Skeletal muscle cell (primary cell): ENCODE data around the gene UCKL1.
A peak's percentile ranks its signal among the peaks of the same experiment; 100 is the strongest.
"Not testable (repeated sequence)": the region's sequence is repeated elsewhere in the genome, so short reads cannot be mapped to it uniquely, and the experiment has no call there.

Experiments
- DNase-seq: peaks from one replicate; pipeline ENCODE4 v3.0.0-alpha.2; 2010; ENCODE audit warnings: low read depth
- H3K4me3 ChIP-seq: 2 replicates; pipeline ENCODE4 v1.5.1; 2011; ENCODE audit warnings: low read depth, mild to moderate bottlenecking, control low read depth, low read length, moderate library complexity

The UCKL1 gene

DNA sequence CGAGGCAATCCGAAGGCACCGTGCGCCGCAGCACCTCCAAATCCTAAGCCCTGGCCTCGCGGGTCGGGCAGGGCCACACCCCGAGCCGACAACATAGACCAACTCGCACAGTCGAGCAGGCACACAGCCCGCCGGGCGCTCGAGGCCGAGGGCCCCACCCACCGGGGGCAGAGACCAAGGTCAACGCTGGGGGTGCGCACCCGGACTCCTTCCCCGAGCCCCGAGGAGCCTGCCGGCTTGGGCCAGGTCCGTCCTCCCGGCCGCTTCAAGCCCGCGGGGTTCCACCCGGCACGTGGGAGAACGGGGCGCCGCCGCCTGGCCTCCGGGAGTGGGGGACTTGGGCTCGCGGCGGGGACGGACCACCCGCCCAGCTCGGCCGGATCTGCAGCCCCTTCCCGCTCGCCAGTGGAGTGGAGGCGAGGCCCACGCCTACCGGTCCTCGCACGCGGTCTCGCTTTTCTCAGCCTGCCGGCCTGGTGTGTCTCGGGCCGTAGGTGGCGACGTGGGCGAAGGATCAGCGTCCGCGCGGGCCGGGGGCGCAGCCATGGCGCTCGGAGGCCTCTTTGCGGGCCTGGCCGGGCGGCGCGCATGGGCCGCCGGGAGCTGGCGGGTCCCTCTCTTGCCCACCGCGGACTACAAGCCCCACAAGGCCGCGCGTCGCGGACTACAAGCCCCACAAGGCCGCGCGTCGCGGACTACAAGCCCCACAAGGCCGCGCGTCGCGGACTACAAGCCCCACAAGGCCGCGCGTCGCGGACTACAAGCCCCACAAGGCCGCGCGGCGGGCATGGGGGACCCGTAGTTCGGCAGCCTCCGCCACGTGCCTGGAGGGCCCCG, at the start of gene UCKL1:
UCKL1 (minus strand) TSS at position 590 of the 837 bp plus-strand sequence; CDS start at position 546, 44 bp downstream.
- peak; percentile 76 for DNase-seq
- peak within 1 kb of the TSS; percentile 93 for H3K4me3 ChIP-seq

DNA sequence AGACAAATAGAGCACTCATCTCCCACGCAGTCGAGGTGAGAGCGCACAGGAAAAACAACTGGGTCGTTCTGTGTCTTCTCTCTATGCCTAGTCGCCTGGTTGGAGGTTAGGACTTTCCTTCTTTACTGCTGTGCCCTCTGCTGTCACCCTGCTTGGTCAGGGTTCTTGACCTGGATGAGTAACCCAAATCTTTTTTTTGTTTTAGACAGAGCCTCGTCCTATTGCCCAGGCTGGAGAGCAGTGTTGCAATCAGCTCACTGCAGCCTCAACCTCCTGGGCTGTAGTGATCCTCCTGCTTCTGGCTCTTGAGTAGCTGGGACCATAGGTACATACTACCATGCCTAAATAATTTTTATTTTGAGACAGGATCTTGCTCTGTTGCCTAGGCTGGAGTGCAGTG, 49.2 kb upstream of the UCKL1 start:
- H3K4me3 ChIP-seq, result no peak overlapping the region
- DNase-seq, result no peak

DNA sequence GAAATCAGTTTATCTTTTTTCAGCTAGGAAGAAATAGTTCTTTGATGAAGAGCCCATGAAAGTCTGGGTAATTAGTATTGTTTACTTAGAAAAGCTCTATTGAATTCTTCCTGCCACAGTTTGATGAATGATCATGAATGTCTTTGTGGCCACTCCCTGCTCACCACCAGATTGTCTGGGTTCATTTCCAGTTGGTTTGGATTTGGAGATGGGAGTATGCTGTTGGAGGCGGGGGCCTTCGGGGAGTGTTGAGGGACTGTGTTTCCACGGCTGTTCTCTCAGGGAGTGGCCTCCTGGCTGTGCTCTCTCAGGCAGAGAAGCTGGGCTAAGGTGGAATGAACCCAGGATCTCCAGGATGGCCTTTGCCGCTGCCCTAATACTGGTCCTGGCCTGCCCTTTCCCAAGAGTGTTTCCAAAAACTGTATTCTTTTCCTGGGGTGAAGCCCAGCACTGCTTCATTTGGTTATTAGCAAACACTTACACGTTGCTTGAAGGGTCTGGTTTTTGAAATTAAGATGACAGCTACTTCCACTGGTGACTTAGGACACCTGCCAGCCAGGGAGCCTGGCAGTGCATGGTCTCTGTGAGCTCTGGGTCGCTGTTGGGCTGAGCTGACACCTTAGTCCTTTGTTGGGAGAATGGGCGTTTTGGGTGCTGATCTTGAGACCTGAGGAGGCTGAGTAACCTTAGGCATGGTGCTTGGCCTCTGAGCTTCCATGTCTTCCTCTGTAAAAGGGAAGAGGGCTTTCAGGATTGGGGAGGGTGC, 47.9 kb upstream of the UCKL1 start:
- no peak overlapping the region for H3K4me3 ChIP-seq
- DNase-seq, result no peak

DNA sequence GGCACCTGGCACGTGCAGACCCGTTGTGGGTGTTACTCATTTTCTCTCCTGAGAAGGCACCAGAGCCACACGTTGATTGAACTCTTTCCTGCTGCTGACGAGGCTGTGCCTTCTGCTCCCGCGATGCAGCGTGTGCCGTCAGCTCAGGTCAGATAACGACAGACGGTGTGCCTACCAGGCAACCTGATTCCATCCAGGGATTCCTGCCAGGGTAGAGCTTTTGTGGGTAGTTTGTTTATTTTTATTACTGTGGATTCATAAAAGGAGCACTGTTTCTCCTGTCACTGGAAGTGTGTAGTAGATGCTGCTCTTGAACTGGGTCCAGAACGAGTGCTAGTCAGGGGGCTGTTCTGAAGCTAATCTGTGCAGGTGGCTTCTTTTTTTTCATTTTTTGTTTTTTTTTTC, 45.4 kb upstream of the UCKL1 start:
- no peak overlapping the region for H3K4me3 ChIP-seq
- no peak for DNase-seq

DNA sequence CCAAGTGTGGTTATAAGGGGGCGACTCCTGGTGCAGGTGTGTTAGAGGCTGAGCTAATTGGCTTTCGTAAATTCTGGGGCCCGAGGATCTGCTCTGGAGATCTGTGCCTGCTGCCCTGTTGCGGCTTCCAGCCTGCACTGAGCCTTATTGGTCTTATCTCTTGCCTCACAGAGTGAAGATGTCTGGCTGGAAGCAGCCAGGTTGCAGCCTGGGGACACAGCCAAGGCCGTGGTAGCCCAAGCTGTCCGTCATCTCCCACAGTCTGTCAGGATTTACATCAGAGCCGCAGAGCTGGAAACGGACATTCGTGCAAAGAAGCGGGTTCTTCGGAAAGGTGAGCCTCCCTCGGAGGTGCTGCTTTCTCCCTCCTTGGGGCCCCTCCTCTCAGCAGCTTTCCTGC, 44.7 kb upstream of the UCKL1 start:
- DNase-seq, result no peak
- no peak overlapping the region for H3K4me3 ChIP-seq

DNA sequence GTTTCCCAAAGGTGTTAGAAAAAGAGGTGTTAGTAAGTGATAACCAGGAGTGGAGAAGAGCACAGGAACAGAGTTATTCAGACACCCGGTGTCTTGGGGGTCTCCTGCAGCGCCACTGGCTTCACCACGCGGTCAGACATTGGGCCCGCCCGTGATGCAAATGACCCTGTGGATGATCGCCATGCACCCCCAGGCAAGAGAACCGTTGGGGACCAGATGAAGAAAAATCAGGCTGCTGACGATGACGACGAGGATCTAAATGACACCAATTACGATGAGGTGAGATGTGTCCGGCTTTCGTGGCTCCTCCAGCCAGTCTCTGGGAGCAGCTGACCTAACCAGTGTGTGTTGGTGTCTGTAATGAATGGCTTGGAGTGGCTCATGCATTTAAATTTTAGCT, 26.7 kb upstream of the UCKL1 start:
- no peak overlapping the region for H3K4me3 ChIP-seq
- DNase-seq, result no peak

DNA sequence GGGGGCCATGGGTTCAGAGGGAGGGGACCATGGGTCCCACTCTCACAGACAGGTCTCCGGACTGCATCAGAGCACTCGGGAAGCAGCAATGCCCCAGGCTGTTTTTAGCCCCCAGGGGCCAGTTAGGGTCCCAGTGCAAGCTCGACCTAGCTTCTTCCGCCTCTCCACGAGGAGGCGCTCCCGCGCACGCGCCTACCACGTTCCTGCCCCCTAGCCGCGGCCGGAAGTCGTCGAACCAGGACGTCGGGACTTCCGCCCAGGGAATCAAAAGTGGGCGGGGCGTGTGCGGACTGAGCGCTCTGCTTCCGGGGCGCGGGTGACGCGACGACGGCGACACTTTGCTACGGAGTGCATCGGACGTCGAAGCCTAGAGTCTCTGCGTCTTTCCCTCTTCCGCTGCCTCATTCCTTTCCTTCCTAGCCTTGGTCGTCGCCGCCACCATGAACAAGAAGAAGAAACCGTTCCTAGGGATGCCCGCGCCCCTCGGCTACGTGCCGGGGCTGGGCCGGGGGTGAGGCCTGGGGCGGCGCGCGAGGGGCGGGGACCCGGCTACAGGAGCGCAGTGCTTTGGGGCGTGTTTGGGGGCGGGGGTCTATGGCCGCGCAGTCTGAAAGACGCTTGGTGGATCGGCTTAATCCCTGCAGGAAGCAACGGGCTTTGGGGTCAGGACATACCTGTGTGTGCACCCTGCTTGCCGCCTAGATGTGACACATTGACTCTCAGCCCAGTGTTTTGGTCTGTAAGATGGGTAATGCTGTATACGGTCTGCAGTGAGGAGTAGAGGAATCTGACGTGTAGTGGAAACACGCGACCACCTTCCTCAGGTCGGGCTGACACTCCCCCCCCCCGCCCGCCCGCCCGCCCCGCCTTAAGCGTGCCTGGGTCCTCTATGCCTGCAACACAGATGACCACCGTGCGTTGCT, 24.9 kb upstream of the UCKL1 start, which contains the start of gene PRPF6:
PRPF6 (plus strand) TSS at position 327 of the 923 bp plus-strand sequence; CDS start at position 441, 114 bp downstream.
- DNase-seq, result peak; percentile 81

DNA sequence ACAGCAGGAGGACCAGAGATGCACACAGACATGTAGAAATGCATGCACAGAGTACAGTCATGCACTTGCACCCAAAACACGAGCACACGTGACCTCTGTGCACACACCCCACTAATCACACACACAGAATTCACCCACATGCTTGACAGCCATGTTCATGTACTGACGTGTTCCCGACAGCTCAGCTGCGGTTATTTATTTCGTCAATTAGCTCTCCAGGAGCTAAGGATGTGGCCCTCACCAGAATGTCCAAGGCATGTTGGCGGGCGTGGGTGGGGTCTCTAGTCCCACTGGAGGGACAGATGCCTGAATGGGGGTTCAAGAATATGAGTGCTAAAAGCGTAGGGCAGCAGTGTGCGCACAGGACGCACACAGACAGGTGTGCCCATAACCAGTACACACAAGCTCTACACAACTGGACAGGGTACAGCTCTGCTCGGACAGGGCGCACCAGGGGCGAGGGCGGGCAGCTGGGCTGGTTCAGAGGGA, 24.1 kb upstream of the UCKL1 start:
- DNase-seq, result no peak
- peak overlapping the region; percentile 92 for H3K4me3 ChIP-seq

More for the DNA sequence above, 24.9 kb upstream of the UCKL1 start, which contains the start of gene PRPF6:
- H3K4me3 ChIP-seq, result peak within 1 kb of the TSS; percentile 92

DNA sequence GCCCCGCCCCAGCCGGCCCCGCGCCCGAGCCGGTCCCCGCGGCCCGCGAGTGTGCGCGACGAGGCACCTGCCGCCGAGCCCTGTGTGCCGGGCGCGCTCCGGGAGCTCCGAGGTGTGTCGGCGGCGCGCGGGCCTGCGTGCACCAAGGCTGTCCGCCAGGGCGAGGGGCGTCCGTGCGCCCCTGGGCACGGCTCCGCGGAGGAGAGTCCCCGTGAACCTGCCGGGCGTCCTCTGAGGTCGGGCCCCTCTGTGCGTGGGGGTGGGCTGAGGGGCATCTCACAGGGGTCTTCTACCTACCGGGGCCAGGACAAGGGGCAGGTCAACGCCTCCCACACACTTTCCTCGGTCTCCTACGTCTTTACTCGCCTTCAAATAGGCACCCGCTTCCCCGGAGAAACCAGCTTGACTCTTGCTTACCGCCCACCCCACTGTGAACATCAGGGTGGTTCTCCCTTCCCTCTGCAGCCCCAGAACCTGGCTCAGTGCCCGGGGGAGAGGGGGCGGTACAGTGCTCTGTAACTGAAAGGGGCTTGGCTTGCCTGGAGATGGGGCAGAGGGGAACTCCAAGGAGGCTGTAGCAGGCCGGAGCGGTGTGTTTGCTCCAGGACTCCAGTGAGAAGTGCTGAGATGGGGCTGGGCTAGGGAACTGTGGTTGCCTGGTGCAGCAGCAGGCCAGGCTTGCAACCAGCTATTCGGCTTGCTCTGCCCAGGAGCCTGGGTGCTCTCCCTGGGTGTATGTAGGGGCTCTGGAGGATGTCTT, 23.5 kb upstream of the UCKL1 start, which contains the start of gene SAMD10:
SAMD10 (minus strand) TSS at position 86 of the 760 bp plus-strand sequence. CDS start 175 bp downstream, outside the sequence.
- H3K4me3 ChIP-seq, result peak within 1 kb of the TSS; percentile 92
- DNase-seq, result no peak

DNA sequence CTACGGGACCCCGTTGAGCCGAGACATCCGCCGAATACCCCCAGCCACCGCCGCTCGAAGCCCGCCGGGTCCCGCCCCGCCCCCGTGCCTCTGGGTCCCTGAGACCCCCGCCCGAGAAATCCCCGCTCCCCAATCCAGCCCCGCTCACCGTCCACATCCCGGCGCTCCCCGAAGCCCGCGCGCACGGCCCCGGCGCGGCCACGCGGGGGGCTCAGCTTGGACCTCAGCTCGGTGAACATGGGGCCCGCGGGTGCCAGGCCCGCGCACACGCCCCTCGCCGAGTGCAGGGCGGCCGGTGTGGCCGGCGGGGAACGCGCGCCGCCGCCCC, 23.0 kb upstream of the UCKL1 start:
- DNase-seq, result no peak
- peak overlapping the region; percentile 49 for H3K4me3 ChIP-seq

DNA sequence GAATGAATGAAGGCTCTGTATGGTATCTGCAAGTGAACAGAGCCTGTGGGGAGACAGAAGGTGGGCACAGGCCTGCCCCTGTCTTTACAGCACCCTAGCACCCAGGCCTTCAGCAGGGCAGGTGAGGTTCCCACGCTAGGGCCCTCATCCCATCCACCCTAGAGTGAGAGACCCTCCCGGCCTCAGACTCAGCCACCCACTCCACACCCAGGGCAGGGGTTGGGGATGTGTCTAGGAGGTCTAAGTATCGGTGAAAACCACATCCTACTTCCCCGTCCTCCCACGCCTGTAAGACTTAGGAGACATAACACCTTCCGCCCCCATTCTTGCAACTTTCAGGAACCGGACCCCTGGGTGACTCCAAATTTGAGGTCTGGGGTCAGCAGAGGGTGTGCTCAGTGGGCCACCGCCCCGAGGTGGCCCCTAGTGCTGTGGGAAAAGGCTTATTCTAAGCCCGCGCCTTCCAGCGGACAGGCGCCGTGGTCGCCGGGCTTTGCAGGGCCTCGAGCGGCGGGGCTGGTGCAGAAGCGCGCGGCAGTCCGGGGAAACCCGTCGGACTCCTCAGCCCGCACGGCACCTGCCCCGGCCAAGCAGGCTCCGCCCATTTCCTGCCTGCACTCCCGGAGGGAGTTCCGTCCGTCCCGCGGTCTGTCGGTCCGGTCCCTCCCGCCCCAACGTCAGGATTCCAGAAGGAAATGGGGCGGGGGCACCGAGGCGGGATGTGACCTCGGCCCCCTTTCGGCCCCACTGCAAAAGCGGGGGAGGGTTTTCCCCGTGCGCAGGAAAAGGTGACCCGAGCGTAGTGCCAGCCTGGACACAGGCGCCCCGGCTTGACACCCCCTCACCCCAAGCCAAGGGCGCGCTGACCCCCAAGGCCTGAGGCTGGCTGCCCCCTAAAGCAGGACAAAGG, 22.4 kb upstream of the UCKL1 start:
- H3K4me3 ChIP-seq, result peak overlapping the region; percentile 49
- DNase-seq, result no peak

DNA sequence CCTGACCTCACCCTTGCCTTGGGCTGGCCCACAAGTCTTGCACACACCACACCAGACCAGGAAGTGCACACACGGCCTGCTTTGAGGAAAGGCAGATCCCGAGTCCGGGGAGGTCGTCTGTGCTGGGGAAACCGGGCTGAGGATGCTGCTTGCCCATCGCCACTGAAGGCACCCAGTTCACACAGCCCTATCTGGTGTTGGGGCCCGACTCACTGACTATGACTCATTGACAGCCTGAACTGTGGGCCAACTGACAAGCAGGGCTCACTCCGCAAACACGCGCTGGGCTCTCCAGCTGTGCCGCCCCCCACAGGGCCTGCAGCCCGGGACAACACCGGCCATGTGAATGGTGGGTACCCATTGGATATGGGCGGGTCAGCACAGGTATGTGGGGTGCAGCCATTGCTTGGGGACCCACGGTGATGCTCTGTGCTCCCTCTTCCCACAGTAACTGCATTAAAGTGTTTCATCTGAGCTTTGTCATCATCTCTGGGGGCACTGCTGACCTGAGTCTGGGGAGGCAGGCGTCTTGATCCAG, 21.6 kb upstream of the UCKL1 start:
- no peak for DNase-seq
- no peak overlapping the region for H3K4me3 ChIP-seq

DNA sequence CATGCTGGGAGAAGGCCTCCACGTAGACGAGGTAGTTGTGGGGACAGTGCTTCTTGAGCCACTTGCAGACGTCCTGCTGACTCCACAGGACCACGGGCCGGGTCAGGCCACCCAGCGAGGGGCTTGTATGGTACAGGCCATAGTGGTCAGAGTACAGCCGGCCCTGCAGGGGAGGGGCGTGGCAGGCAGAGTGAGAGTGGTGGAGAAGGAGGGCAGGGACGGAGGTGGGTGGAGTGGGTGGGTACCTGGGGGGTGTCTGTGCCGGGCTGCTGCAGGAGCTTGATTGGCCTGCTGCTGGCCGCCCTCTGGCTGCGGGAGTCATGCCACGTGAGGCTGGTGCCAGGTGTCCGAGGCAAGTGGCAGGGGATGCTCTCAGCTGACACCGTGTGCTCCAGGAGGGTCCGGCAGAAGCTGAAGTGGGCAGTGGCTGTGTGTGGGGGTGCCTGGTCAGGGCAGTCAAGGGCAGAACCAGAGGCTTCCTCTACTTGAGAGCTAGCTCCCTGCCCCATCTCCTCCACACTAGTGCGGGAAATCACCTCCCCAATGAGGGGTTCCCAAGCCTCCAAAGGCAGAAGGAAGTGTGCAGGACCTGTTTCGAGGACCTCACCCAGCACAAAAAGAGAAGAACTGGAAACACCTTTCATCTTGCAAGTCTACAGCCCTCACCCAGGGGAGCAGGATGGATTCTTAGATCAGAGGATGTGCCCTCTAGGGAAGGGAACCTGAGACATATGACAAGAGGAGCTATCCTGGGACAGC, 20.9 kb upstream of the UCKL1 start:
- no peak for DNase-seq
- H3K4me3 ChIP-seq, result no peak overlapping the region

DNA sequence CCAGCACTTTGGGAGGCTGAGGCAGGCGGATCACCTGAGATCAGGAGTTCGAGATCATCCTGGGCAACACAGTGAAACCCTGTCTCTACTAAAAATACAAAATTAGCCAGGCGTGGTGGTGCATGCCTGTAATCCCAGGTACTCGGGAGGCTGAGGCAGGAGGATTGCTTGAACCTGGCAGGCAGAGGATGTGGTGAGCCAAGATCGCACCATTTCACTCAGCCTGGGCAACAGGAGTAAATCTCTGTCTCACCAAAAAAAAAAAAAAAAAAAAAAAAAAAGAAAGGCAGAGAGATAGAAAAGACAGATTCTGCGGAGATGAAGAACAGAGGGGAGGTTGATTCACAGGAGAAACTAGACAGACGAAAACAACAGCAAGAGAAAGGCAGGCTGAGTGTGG, 20.3 kb upstream of the UCKL1 start:
- DNase-seq, H3K4me3 ChIP-seq: not testable (repeated sequence)

DNA sequence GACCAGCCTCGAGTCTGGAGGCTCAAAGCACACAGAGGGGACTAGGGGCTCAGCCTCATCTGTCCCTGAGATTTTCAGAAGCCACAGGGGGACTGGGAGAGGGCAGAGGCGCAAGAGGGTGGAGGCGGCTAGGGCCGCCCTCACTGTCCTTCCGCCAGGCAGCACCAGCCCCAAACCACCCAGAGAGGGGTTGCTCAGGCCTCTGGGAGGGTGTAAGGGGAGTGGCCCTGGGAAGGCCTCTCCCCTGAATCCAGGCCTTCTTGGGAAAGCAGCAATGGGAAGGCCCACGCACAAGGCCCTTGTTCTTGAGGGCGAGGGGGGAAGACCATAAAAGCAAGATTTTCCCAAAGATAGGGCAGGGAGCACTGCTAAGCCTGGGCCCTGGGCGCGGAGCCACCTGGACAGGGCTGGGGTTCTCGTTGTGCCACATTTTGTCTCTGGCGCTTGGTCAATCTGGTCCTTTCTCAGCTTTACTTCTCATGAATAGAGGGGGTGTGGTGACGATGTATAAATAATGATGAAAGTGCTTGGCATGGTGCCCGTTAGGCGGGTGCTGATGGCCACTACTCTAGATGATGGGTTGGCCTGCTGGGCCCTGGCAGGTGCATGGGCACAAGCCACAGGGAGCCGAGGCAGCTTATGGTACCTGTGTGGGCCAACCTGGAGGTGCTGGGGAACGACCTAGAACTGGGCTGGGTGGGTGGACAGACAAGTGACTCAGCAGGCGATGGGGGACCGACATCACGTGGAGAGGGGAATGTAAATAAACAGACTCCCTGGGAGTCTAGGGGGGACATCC, 18.4 kb upstream of the UCKL1 start:
- DNase-seq, result no peak
- H3K4me3 ChIP-seq, result no peak overlapping the region
